ENCODE results near the gene PRPF40A. TPM values are rescaled to one million over a fixed set of nuclear protein-coding genes. Genes with fewer than 3 reads are reported as not detected.
A peak's percentile ranks its signal among the peaks of the same experiment; 100 is the strongest.

PRPF40A gene
- 282 and 367 TPM in 2 replicates for total RNA-seq (2011; cell fraction: chromatin; rRNA removed; ENCODE audit: low replicate concordance)
- 174 and 192 TPM in 2 replicates for total RNA-seq (2011; cell fraction: nucleolus; rRNA removed)
- total RNA-seq (2011; cell fraction: nucleoplasm; rRNA removed): 193 and 254 TPM in 2 replicates
- 209 and 304 TPM in 2 replicates for total RNA-seq (2014; rRNA removed)
- 266 and 313 TPM in 2 replicates for total RNA-seq (2014; rRNA removed; fragmentation: Illumina TruSeq; extraction: Trizol)
- 254 and 279 TPM in 2 replicates for total RNA-seq (2015; rRNA removed; fragmentation: Illumina TruSeq; extraction: Trizol)
- total RNA-seq (2021): 226 and 243 TPM in 2 replicates
- polyA plus RNA-seq (2011; rRNA removed): 253 and 264 TPM in 2 replicates
- polyA plus RNA-seq (2011; cell fraction: cytosol; rRNA removed): 129 and 140 TPM in 2 replicates
- 330 and 356 TPM in 2 replicates for polyA plus RNA-seq (2011; cell fraction: nucleus; rRNA removed)
- polyA plus RNA-seq (2012): 99.7 and 137 TPM in 2 replicates
- polyA plus RNA-seq (2014; fragmentation: Illumina TruSeq; extraction: Trizol): 165 and 245 TPM in 2 replicates
- polyA plus RNA-seq (2014; fragmentation: Nextera tagmentation; extraction: Ambion mirVana): 100 to 1,000 TPM; 168 to 190 TPM
- 220 and 276 TPM in 2 replicates for polyA plus RNA-seq (2014; rRNA removed)
- polyA minus RNA-seq (2011; rRNA and poly(A)+ RNA removed): 497 and 561 TPM in 2 replicates
- 124 and 173 TPM in 2 replicates for polyA minus RNA-seq (2011; cell fraction: cytosol; rRNA and poly(A)+ RNA removed)
- polyA minus RNA-seq (2011; cell fraction: nucleus; rRNA and poly(A)+ RNA removed): 304 and 434 TPM in 2 replicates
- Bru-seq, nascent RNA: percentile 97 among the genes with signal in this experiment
- BruChase-seq, experiment 1, labeled RNA remaining after a 2-hour chase: percentile 98 among the genes with signal in this experiment
- BruChase-seq, experiment 2, labeled RNA remaining after a 6-hour chase: percentile 97 among the genes with signal in this experiment
- long read RNA-seq, experiment 1, transcript PRPF40A-207 (2 exons, 293 nt): major isoform, 7 of 760 reads
- long read RNA-seq, experiment 1, partial matches to known transcripts: 488 of 760 reads
- long read RNA-seq, experiment 1, other reads (novel, unspliced or antisense): 263 of 760 reads
- long read RNA-seq, experiment 2, full-length matches to known transcripts: 2 of 102 reads
- long read RNA-seq, experiment 2, partial matches to known transcripts: 20 of 102 reads
- long read RNA-seq, experiment 2, other reads (novel, unspliced or antisense): 80 of 102 reads
- long read RNA-seq, experiment 3, partial matches to known transcripts: 272 of 317 reads
- long read RNA-seq, experiment 3, other reads (novel, unspliced or antisense): 42 of 317 reads

- H3K9me1 ChIP-seq (ENCODE audit: control insufficient read depth, insufficient read depth, low read length): no peaks in the 10 kb centered on the region
- H3K79me2 ChIP-seq (ENCODE audit: control insufficient read depth, insufficient read depth, low read length): peaks cover 89% of the 10 kb centered on the region
- in situ Hi-C loops (cut with MboI) (no loop called here), intact Hi-C loops (cut with micrococcal nuclease) (loop anchor here (2.0 to 5.0 kb wide), 3 partner anchors 23 to 1430 kb away; partner anchors contain the start of genes NMI and STAM2)
- WGBS (ENCODE audit: insufficient coverage, low coverage, missing lambda C conversion rate): under 1% methylated on average over 48 of the region's 71 CpGs
- peak; percentile 83 for ATAC-seq
- BruUV-seq (replicated peaks): no TSS peak
- peaks cover 3 to 16% of the 10 kb centered on the region in 2 experiments; a peak in 2 of 5 replicates for H3K4me1 ChIP-seq (replicated peaks in 1 of 2; ENCODE audit: control insufficient read depth in 2 of 2, insufficient read depth in 2 of 2, low read length in 2 of 2)
- peak within 1 kb of the TSS; percentile 95 for H3K4me2 ChIP-seq (ENCODE audit: insufficient read depth, low read length)
- H3K9me3 ChIP-seq (replicated peaks; ENCODE audit: control insufficient read depth, insufficient read depth, low read depth, low read length): no peaks in the 10 kb centered on the region
- H3K36me3 ChIP-seq (ENCODE audit: control insufficient read depth, insufficient read depth, low read length): peaks cover 57% of the 10 kb centered on the region
- no peaks in the 10 kb centered on the region for H3K27me3 ChIP-seq (ENCODE audit: control insufficient read depth in 2 of 2, insufficient read depth in 2 of 2, low read length in 2 of 2)
- H3K4me3 ChIP-seq: peak within 1 kb of the TSS; percentile 79
- peak within 1 kb of the TSS; percentile 99 for H2AFZ ChIP-seq (ENCODE audit: low read depth, low read length)
- peak within 1 kb of the TSS; percentile 96 for H3K9ac ChIP-seq (ENCODE audit: insufficient read depth in 1 of 2, low read depth in 2 of 2, low read length in 2 of 2)
- CTCF ChIA-PET (ENCODE audit: low intra/inter-chr PET ratio): interaction anchor here (0.7 kb wide), 1 partner anchor 12 kb away, joined by 3 read pairs; no protein-coding TSS in a partner anchor
- no peaks in the 10 kb centered on the region for H4K20me1 ChIP-seq (replicated peaks; ENCODE audit: control insufficient read depth, insufficient read depth, low read length)
- POLR2A ChIA-PET: interaction anchor here (0.6 to 2.0 kb wide), 13 partner anchors 8 to 128 kb away, joined by 3 to 11 read pairs (median 4); no protein-coding TSS in a partner anchor
- peak; percentile 99 to 100 (median 100) for DNase-seq (ENCODE audit: extremely low read depth in 1 of 4, low spot score in 3 of 4)
- peak; percentile 92 for FAIRE-seq
- H3K27ac ChIP-seq (ENCODE audit: extremely low read depth, low read depth, low read length): peak within 1 kb of the TSS; percentile 98
- TF ChIP-seq SP1 (CRISPR knock-in tag; IDR thresholded peaks at IDR 0.05) (peak; percentile 61), BMI1 (IDR thresholded peaks at IDR 0.05; ENCODE audit: low read length) (no peak), SREBF1 (IDR thresholded peaks at IDR 0.05; ENCODE audit: borderline replicate concordance, low read depth, low read length) (peak; percentile 78), PTBP1 (IDR thresholded peaks at IDR 0.05; ENCODE audit: low read depth, low read length) (no peak), NCOR1 (IDR thresholded peaks at IDR 0.05) (no peak), CBX5 (IDR thresholded peaks at IDR 0.05; ENCODE audit: borderline replicate concordance, low read depth) (no peak), MBD2 (IDR thresholded peaks at IDR 0.05; ENCODE audit: borderline replicate concordance, low read depth) (peak; percentile 99), BDP1 (IDR thresholded peaks at IDR 0.05; ENCODE audit: insufficient read depth, insufficient read length) (no peak), BCOR (IDR thresholded peaks at IDR 0.05) (no peak), TAL1 (IDR thresholded peaks at IDR 0.05) (no peak; the same call in 1 of the 2 replicates), ZEB2 (IDR thresholded peaks at IDR 0.05) (no peak), SAP30 (IDR thresholded peaks at IDR 0.05; ENCODE audit: borderline replicate concordance, insufficient read depth, low read depth, low read length, poor library complexity, severe bottlenecking) (peak; percentile 79)
- TF ChIP-seq, protein P1, sequence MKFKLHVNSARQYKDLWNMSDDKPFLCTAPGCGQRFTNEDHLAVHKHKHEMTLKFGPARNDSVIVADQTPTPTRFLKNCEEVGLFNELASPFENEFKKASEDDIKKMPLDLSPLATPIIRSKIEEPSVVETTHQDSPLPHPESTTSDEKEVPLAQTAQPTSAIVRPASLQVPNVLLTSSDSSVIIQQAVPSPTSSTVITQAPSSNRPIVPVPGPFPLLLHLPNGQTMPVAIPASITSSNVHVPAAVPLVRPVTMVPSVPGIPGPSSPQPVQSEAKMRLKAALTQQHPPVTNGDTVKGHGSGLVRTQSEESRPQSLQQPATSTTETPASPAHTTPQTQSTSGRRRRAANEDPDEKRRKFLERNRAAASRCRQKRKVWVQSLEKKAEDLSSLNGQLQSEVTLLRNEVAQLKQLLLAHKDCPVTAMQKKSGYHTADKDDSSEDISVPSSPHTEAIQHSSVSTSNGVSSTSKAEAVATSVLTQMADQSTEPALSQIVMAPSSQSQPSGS (CRISPR knock-in tag; IDR thresholded peaks at IDR 0.05): no peak
- TF ChIP-seq, protein P2, sequence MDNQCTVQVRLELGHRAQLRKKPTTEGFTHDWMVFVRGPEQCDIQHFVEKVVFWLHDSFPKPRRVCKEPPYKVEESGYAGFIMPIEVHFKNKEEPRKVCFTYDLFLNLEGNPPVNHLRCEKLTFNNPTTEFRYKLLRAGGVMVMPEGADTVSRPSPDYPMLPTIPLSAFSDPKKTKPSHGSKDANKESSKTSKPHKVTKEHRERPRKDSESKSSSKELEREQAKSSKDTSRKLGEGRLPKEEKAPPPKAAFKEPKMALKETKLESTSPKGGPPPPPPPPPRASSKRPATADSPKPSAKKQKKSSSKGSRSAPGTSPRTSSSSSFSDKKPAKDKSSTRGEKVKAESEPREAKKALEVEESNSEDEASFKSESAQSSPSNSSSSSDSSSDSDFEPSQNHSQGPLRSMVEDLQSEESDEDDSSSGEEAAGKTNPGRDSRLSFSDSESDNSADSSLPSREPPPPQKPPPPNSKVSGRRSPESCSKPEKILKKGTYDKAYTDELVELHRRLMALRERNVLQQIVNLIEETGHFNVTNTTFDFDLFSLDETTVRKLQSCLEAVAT (IDR thresholded peaks at IDR 0.05): peak in 1 of 2 experiments; percentile 77; a peak in 2 of 4 replicates
Observed at GRCh38 chr2:152717228-152718075, at the start of gene PRPF40A. PRPF40A (minus strand) TSS chr2:152717461; CDS start chr2:152717439, 22 bp downstream.
